OCI-LY3 (cell line): ENCODE results near the gene BAG1.

Source experiments
- H2AFZ ChIP-seq: fragments of 200-600, 300-600 bp; shearing (Covaris generic); 2 replicates; pipeline ENCODE4 v1.6.0; 2014; ENCODE audit warnings: antibody characterized with exemption, low read depth, low read length
- H3K27ac ChIP-seq: fragments of 200-600, 300-600 bp; sonication (generic); 2 replicates; pipeline ENCODE4 v1.5.1; 2014; ENCODE audit warnings: mild to moderate bottlenecking, low read length, moderate library complexity, mixed read lengths
- H3K27me3 ChIP-seq: fragments of 200-600, 300-600 bp; sonication (generic); 2 replicates; pipeline ENCODE4 v1.6.1; 2014; ENCODE audit warnings: low read depth, low read length, mixed read lengths
- H3K36me3 ChIP-seq: fragments of 200-600, 300-600 bp; sonication (generic); replicated peaks from 2 replicates; pipeline ENCODE3; 2014; ENCODE audit warnings: low read depth, low read length, mixed read lengths
- H3K4me1 ChIP-seq: fragments of 300-600, 200-600 bp; sonication (generic); 2 replicates; pipeline ENCODE4 v1.6.1; 2014; ENCODE audit warnings: low read length, mixed read lengths
- H3K4me2 ChIP-seq: fragments of 200-600, 300-600 bp; sonication (generic); 2 replicates; pipeline ENCODE4 v1.6.1; 2014; ENCODE audit warnings: low read length, mixed read lengths
- H3K4me3 ChIP-seq: fragments of 300-600, 200-600 bp; sonication (generic); 2 replicates; pipeline ENCODE4 v1.5.1; 2014; ENCODE audit warnings: antibody characterized with exemption, mild to moderate bottlenecking, low read length, moderate library complexity
- H3K79me2 ChIP-seq: fragments of 300-600, 200-600 bp; shearing (Covaris generic); 2 replicates; pipeline ENCODE4 v1.6.1; 2014; ENCODE audit warnings: mild to moderate bottlenecking, low read length, mixed read lengths
- H3K9ac ChIP-seq: fragments of 300-600, 200-600 bp; shearing (Covaris generic); 2 replicates; pipeline ENCODE4 v1.6.0; 2014; ENCODE audit warnings: mild to moderate bottlenecking, low read length, moderate library complexity
- H3K9me3 ChIP-seq: fragments of 200-600, 300-600 bp; shearing (Covaris generic); 2 replicates; pipeline ENCODE4 v1.6.1; 2014; ENCODE audit warnings: low read length, mixed read lengths; ENCODE audit not compliant: insufficient read depth
- H4K20me1 ChIP-seq: fragments of 200-600, 300-600 bp; sonication (generic); 2 replicates; pipeline ENCODE4 v1.6.1; 2016; ENCODE audit warnings: low read length, mixed read lengths; ENCODE audit not compliant: insufficient read depth
- EZH2phosphoT487 ChIP-seq: fragments of 200-600 bp; shearing (Covaris generic); IDR thresholded peaks from 2 replicates; pipeline ENCODE4 v1.6.1; 2018; ENCODE audit warnings: antibody characterized with exemption, mixed run types, low read depth
- TF ChIP-seq, protein P1 (sequence below): fragments of 200-600, 300-600 bp; sonication (generic); IDR thresholded peaks from 2 replicates; pipeline ENCODE4 v1.5.1; 2014; ENCODE audit warnings: antibody characterized with exemption, low read length, low read depth

BAG1 gene

GRCh38 chr9:33264473-33265177 lies at the start of gene BAG1, which contains the start of gene CHMP5:
Gene BAG1, minus strand, starts transcription at chr9:33264708.
Gene CHMP5, plus strand, starts transcription at chr9:33265049. Its CDS starts 30 bp downstream, at chr9:33265079.
- no peaks in the 10 kb centered on the region for H3K9me3 ChIP-seq
- H3K36me3 ChIP-seq = peaks cover 33% of the 10 kb centered on the region
- H3K4me1 ChIP-seq = peaks cover 11% of the 10 kb centered on the region
- peak within 1 kb of the TSS; percentile 53 for H3K27ac ChIP-seq
- peaks cover 40% of the 10 kb centered on the region for H3K79me2 ChIP-seq
- TF ChIP-seq EZH2phosphoT487 = no peak
- H3K4me2 ChIP-seq = peak within 1 kb of the TSS; percentile 99
- H2AFZ ChIP-seq = peak within 1 kb of the TSS; percentile 22; the same call in 1 of the 2 replicates
- H4K20me1 ChIP-seq = no peaks in the 10 kb centered on the region
- peak within 1 kb of the TSS; percentile 87 for H3K9ac ChIP-seq
- H3K4me3 ChIP-seq = peak within 1 kb of the TSS; percentile 86
- H3K27me3 ChIP-seq = no peaks in the 10 kb centered on the region

DNA sequence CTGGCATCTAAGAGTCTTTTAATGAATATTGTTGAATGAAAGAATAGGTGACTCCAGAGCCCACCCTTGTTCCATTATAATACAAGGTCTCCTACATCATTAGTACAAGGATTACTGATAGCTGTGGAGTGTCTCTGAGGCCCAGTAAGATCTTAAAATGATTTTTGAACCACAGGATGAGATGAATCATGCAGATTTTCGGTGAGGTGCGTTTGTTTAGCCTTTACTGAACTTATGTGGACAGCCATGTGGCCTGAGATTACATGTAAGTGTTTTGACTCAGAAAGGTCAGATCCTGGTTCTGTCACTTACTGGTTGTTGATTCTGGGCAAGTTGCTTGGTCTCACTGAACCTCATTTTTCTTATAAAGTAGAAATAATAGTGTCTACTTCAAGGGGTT lies 47.4 kb upstream of the BAG1 start:
- Histone ChIP-seq H3K4me3 (no peak overlapping the region), H3K9me3 (no peaks in the 10 kb centered on the region), H3K27ac (no peak overlapping the region), H3K27me3 (no peaks in the 10 kb centered on the region), H4K20me1 (peaks cover 12% of the 10 kb centered on the region; the same call in 1 of the 2 replicates), H3K9ac (no peak overlapping the region), H3K4me2 (no peak overlapping the region), H3K79me2 (peaks cover 18% of the 10 kb centered on the region), H2AFZ (no peak overlapping the region), H3K36me3 (peaks cover 66% of the 10 kb centered on the region), H3K4me1 (no peaks in the 10 kb centered on the region)
- TF ChIP-seq EZH2phosphoT487 = no peak
- TF ChIP-seq, protein P1, sequence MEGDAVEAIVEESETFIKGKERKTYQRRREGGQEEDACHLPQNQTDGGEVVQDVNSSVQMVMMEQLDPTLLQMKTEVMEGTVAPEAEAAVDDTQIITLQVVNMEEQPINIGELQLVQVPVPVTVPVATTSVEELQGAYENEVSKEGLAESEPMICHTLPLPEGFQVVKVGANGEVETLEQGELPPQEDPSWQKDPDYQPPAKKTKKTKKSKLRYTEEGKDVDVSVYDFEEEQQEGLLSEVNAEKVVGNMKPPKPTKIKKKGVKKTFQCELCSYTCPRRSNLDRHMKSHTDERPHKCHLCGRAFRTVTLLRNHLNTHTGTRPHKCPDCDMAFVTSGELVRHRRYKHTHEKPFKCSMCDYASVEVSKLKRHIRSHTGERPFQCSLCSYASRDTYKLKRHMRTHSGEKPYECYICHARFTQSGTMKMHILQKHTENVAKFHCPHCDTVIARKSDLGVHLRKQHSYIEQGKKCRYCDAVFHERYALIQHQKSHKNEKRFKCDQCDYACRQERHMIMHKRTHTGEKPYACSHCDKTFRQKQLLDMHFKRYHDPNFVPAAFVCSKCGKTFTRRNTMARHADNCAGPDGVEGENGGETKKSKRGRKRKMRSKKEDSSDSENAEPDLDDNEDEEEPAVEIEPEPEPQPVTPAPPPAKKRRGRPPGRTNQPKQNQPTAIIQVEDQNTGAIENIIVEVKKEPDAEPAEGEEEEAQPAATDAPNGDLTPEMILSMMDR = no peak

DNA sequence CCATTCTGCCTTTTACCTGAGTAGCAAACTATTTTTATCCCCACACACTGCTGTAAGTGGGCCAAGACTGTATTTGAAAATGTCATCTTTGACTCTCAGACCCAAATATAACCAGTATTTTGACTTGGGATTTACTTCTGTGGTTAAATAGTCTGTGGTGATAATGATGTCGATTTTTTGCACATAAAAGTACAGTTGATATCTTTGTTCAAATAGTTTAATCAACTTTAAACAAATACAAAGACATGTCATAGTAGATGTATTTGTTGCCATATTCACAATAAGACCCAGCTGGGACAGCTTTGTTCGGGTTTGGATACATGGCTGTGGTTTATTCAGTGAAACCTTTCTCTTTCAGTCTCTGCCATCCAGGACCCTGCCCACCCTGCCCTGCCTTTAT lies 46.2 kb upstream of the BAG1 start:
- no peak overlapping the region for H3K4me3 ChIP-seq
- H3K79me2 ChIP-seq = peaks cover 22% of the 10 kb centered on the region
- no peaks in the 10 kb centered on the region for H3K9me3 ChIP-seq
- H4K20me1 ChIP-seq = peaks cover 8% of the 10 kb centered on the region; the same call in 1 of the 2 replicates
- no peak overlapping the region for H3K27ac ChIP-seq
- peaks cover 3% of the 10 kb centered on the region for H3K4me1 ChIP-seq
- no peak overlapping the region for H3K9ac ChIP-seq
- H3K36me3 ChIP-seq = peaks cover 62% of the 10 kb centered on the region
- H2AFZ ChIP-seq = no peak overlapping the region
- no peaks in the 10 kb centered on the region for H3K27me3 ChIP-seq
- no peak for TF ChIP-seq EZH2phosphoT487
- TF ChIP-seq, protein P1 = no peak
- no peak overlapping the region for H3K4me2 ChIP-seq

DNA sequence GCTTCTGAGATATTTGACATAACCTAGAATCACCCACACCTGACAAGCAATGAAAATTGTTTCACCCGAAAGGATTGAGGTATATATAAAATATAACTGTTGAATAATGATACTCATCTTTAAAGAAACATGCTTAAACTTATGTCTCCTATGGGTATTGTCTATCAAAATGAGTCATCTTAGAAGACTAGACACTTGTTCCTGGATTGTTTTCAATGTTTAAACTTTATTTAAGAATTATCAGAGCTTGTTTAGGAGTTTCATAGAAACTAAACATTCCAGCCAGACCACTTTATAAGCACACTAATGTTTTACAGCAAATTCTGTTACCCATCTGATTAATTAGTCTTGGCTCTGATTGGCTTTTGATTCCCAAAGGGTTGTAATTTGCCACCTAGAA lies 45.4 kb upstream of the BAG1 start:
- Histone ChIP-seq H3K36me3 (peaks cover 71% of the 10 kb centered on the region), H3K79me2 (peaks cover 30% of the 10 kb centered on the region), H4K20me1 (peaks cover 8% of the 10 kb centered on the region; the same call in 1 of the 2 replicates), H3K4me3 (no peak overlapping the region), H3K27me3 (no peaks in the 10 kb centered on the region), H3K4me2 (no peak overlapping the region), H2AFZ (no peak overlapping the region), H3K9me3 (no peaks in the 10 kb centered on the region), H3K4me1 (peaks cover 12% of the 10 kb centered on the region), H3K9ac (no peak overlapping the region), H3K27ac (no peak overlapping the region)
- TF ChIP-seq, protein P1 = no peak
- no peak for TF ChIP-seq EZH2phosphoT487
